ENCODE data around the gene UTF1. TPM values are rescaled to one million over a fixed set of nuclear protein-coding genes. Genes with fewer than 3 reads are reported as not detected.

UTF1 gene
- total RNA-seq, 2 experiments from 2014 or later = not detected

DNA sequence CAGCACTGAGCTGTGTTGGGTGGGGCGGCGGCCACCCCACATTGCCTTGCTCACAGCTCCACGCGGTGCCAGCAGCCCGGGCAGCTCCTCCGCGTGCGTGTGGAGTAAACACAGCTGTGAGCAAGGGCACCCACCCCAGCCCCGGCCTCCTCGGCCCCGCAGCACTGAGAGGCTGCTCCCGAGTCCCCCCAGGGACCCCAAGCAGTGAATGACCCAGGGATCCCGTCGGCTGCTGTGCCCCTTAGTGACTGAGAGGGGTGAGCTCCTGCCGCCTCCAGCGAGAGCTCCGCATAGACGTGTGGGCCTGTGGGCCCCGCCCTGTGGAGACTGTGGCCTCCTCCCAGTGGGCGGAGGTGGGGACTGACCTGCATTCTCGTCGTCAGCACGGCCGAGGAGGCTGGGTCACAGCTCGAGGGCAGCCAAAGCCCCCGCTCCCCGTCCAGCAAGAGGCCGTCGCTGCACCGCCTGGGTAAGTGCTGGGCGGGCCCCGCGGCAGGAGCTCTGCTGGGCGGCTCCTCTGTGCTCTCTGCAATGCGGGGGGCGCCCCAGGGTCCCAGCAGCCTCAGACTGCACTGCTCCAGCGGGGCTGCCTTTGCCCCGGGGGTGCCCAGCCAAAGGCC, 29.9 kb upstream of the UTF1 start:
- CTCF ChIA-PET = interaction anchor here (0.6 kb wide), 1 partner anchor 29 kb away, joined by 3 read pairs; no protein-coding TSS in a partner anchor
- no peak overlapping the region for H3K4me3 Mint-ChIP-seq
- POLR2A ChIA-PET = no interaction called here

DNA sequence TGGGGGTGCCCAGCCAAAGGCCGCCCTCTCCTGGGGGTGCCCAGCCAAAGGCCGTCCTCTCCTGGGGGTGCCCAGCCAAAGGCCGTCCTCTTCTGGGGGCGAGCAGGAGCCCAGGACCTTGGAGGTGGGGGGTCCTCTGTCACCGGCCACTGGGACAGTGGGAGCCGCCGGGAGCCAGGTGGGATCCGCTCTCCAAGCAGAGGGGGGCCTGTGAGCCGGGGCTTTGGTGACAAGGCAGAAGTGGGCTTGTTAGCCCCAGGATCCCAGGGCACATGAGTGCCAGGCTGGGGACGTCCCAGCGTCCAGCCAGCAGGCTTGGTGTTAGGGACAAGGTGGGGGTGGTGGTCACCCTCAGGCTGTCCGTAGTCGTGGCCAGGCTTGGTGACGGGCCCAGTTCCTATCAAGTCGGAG, 29.4 kb upstream of the UTF1 start:
- no peak overlapping the region for H3K4me3 Mint-ChIP-seq
- no peaks in the 10 kb centered on the region for H3K27me3 Mint-ChIP-seq
- no peaks in the 10 kb centered on the region for H3K36me3 Mint-ChIP-seq (ENCODE audit: low read depth)
- DNase-seq = no peak
- ChIA-PET CTCF (interaction anchor here (0.6 kb wide), 1 partner anchor 29 kb away, joined by 3 read pairs; no protein-coding TSS in a partner anchor), POLR2A (no interaction called here)
- no peaks in the 10 kb centered on the region for H3K4me1 Mint-ChIP-seq
- H3K9me3 Mint-ChIP-seq = no peaks in the 10 kb centered on the region
- H3K27ac Mint-ChIP-seq = no peak overlapping the region

More for the DNA sequence above, 29.9 kb upstream of the UTF1 start:
- Mint-ChIP-seq H3K9me3 (no peaks in the 10 kb centered on the region), H3K27ac (no peak overlapping the region), H3K36me3 (ENCODE audit: low read depth) (no peaks in the 10 kb centered on the region), H3K27me3 (no peaks in the 10 kb centered on the region), H3K4me1 (no peaks in the 10 kb centered on the region)
- no peak for DNase-seq

GRCh38 chr10:133201151-133201947, 28.7 kb upstream of the UTF1 start:
- POLR2A ChIA-PET = no interaction called here
- H3K4me3 Mint-ChIP-seq = no peak overlapping the region

DNA sequence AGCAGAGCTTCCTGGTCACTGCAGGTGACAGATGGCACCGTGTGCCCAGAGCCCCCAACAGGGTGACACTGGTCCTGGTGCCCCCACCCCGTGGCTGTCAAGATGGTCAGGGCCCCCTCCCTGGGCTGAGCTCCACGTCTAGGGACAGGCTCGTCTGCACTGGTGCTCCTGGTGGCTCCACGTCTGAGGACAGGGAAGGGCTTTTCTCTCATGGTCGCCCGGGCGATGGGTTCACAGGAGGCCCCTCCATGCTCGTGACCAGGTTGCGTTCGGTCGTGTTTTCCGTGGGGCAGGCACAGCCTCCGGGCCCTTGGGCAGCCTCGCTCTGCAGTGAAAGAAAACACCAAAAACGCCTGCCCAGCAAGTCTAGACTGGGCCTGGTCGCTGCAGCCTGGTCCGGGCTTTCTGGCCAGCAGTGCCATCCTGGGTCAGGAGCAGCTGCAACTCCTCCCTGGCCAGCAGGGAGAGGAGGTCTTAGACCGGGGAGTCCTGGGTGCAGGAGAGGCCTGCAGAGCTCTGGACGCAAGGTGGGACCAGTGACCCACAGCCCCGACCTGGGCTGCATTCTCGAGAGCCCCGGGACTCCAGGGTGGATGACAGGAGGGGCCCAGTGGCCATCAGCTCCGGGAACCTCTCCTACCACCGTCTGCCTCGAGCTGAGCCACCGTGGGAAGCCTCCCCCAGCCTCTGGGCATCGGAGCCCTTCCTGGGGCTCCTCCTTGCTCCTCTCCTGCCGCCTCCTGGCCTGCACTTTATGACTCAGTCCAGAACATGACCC, 27.9 kb upstream of the UTF1 start:
- no peaks in the 10 kb centered on the region for H3K4me1 Mint-ChIP-seq
- no peaks in the 10 kb centered on the region for H3K9me3 Mint-ChIP-seq
- no peak overlapping the region for H3K4me3 Mint-ChIP-seq
- no peaks in the 10 kb centered on the region for H3K27me3 Mint-ChIP-seq
- no peak for DNase-seq
- no peak overlapping the region for H3K27ac Mint-ChIP-seq
- no peaks in the 10 kb centered on the region for H3K36me3 Mint-ChIP-seq (ENCODE audit: low read depth)
- ChIA-PET CTCF (no interaction called here), POLR2A (no interaction called here)

More at GRCh38 chr10:133201151-133201947, 28.7 kb upstream of the UTF1 start:
- Mint-ChIP-seq H3K27me3 (no peaks in the 10 kb centered on the region), H3K9me3 (no peaks in the 10 kb centered on the region), H3K27ac (no peak overlapping the region), H3K36me3 (ENCODE audit: low read depth) (no peaks in the 10 kb centered on the region), H3K4me1 (no peaks in the 10 kb centered on the region)
- DNase-seq = no peak
- CTCF ChIA-PET = no interaction called here

- H3K36me3 Mint-ChIP-seq (ENCODE audit: low read depth) = no peaks in the 10 kb centered on the region
- no peak overlapping the region for H3K4me3 Mint-ChIP-seq
- ChIA-PET CTCF (no interaction called here), POLR2A (no interaction called here)
- no peak for DNase-seq
- no peaks in the 10 kb centered on the region for H3K4me1 Mint-ChIP-seq
- no peaks in the 10 kb centered on the region for H3K27me3 Mint-ChIP-seq
- no peak overlapping the region for H3K27ac Mint-ChIP-seq
- H3K9me3 Mint-ChIP-seq = no peaks in the 10 kb centered on the region
Observed at GRCh38 chr10:133202778-133203651, 27.0 kb upstream of the UTF1 start.

DNA sequence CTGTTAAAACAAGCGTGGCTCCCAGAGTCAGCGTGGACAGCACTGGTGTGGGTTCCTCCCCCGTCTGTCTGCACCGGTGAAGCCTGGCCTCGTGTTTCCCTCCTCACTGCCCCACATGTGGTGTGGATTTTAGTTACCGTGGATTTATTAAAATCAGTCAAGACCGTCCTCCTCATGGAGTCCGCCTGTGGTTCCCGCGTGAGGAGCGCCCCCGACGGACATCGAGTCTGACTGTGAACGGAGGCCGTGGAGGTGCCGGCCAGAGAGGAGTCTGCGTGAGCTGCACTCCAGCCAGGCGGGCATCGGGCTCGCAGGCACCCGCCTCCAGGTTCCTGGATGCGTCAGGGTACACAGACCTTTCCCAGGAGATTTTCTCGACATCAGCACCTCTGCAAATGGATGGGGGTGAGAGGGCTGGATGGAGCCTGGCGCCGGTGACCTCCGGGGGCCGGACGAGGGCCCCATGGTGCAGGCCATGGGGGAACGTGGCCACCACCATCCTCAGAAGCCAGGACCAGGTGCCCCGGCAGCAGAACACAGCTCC, 26.3 kb upstream of the UTF1 start:
- POLR2A ChIA-PET = no interaction called here
- H3K4me3 Mint-ChIP-seq = no peak overlapping the region
- no peak overlapping the region for H3K27ac Mint-ChIP-seq
- H3K4me1 Mint-ChIP-seq = no peaks in the 10 kb centered on the region
- H3K27me3 Mint-ChIP-seq = no peaks in the 10 kb centered on the region
- CTCF ChIA-PET = no interaction called here
- no peak for DNase-seq
- H3K9me3 Mint-ChIP-seq = no peaks in the 10 kb centered on the region
- H3K36me3 Mint-ChIP-seq (ENCODE audit: low read depth) = no peaks in the 10 kb centered on the region

DNA sequence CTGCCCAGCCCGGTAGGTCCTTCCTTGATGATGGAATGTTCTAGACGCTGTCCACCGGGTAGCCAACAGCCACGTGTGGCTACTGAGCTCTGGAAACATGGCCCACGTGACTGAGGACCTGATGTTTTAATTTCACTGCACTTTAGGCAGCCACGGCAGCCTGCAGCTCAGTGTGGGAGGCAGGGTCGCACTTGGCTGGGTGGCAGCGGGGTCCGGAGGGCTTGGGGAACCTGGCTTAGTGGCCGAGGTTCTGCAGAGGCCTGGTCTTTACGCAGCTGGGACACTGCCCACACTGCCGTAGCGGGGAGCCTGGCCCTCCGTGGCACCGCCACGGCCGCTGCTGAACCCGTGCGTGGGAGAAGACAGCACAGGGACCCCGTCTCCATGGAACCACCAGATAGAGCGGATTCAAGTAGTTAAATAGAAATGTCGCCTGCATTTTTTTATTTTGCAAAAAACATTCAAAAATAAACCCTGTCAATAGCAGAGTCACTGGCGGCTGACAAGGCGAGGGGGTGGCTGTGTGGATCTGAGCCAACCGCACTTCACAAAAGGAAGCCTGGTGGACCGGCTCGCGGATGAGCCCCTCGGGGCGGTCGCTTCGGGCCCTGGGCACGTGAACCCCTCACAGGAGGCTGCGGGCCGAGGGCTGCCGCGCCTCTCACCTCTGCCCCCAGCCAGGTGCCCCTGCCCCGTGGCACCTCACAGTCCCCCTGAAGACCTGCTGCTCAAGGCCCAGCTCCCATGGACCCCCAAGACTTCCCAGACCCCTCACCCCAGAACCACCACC, 25.6 kb upstream of the UTF1 start:
- CTCF ChIA-PET = no interaction called here
- H3K27me3 Mint-ChIP-seq = no peaks in the 10 kb centered on the region
- no peak overlapping the region for H3K27ac Mint-ChIP-seq

DNA sequence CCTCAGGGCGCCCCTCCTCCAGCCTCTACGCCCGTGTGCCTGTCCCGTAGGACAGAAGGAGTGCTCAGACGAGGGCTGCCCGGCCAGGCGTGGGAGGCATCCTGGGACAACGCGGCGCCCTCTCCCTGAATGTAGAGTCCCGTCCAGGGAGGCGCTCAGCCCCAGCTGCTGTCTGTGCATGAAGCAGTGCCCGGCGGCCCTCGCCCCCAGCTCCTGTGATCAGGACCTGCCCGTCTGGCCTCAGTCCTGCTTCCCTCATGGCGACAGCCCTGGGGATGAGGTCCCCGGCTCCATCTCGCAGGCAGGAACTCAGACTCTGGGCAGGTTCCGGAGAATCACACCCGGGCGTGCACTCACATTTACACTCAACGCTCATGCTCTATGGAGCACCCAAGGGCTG, 24.9 kb upstream of the UTF1 start:
- no peak for DNase-seq
- ChIA-PET CTCF (no interaction called here), POLR2A (no interaction called here)
- no peak overlapping the region for H3K27ac Mint-ChIP-seq
- no peaks in the 10 kb centered on the region for H3K36me3 Mint-ChIP-seq (ENCODE audit: low read depth)
- H3K9me3 Mint-ChIP-seq = no peaks in the 10 kb centered on the region
- H3K4me3 Mint-ChIP-seq = no peak overlapping the region
- no peaks in the 10 kb centered on the region for H3K4me1 Mint-ChIP-seq
- no peaks in the 10 kb centered on the region for H3K27me3 Mint-ChIP-seq

More for the DNA sequence above, 25.6 kb upstream of the UTF1 start:
- no peaks in the 10 kb centered on the region for H3K4me1 Mint-ChIP-seq
- POLR2A ChIA-PET = no interaction called here
- H3K36me3 Mint-ChIP-seq (ENCODE audit: low read depth) = no peaks in the 10 kb centered on the region
- H3K4me3 Mint-ChIP-seq = no peak overlapping the region
- DNase-seq = no peak
- no peaks in the 10 kb centered on the region for H3K9me3 Mint-ChIP-seq

DNA sequence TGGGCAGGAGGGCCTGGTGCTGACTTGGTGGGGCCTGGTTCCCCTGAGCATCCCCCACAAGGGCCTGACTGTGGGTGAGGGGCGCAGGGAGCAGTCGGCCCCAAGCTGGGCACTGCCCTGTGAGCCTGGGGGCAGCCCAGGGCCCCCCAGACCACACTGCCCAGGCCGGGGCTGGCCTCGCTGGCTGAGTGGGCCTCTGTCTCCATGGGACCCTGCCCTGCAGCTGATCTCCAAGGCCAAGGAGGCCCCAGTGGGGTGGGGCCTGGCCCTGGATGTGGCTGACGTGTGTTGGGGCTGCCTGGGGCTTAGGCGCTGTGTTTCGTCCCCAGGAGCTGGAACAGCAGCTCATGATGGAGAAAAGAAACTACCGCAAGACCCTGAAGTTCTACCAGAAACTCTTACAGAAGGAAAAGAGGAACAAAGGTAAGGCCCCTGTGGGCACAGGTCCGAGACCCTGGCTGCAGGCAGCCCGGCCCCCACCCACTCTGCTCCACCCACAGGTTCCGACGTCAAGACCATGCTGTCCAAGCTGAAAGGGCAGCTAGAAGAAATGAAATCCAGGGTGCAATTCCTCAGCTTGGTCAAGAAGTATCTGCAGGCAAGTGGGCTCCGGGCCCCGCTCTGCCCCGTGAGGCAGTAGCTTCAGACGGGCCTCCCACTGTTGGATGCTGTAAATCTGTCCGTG, 23.5 kb upstream of the UTF1 start:
- peaks cover 4% of the 10 kb centered on the region for H3K4me1 Mint-ChIP-seq
- POLR2A ChIA-PET = no interaction called here
- H3K36me3 Mint-ChIP-seq (ENCODE audit: low read depth) = no peaks in the 10 kb centered on the region

GRCh38 chr10:133207041-133207600, 22.9 kb upstream of the UTF1 start:
- DNase-seq = no peak
- Mint-ChIP-seq H3K27me3 (no peaks in the 10 kb centered on the region), H3K9me3 (no peaks in the 10 kb centered on the region), H3K4me1 (peaks cover 4% of the 10 kb centered on the region), H3K4me3 (no peak overlapping the region), H3K36me3 (ENCODE audit: low read depth) (no peaks in the 10 kb centered on the region), H3K27ac (no peak overlapping the region)
- ChIA-PET CTCF (no interaction called here), POLR2A (no interaction called here)

More for the DNA sequence above, 23.5 kb upstream of the UTF1 start:
- no peak overlapping the region for H3K27ac Mint-ChIP-seq
- DNase-seq = no peak
- CTCF ChIA-PET = no interaction called here
- H3K27me3 Mint-ChIP-seq = no peaks in the 10 kb centered on the region
- no peak overlapping the region for H3K4me3 Mint-ChIP-seq
- H3K9me3 Mint-ChIP-seq = no peaks in the 10 kb centered on the region

DNA sequence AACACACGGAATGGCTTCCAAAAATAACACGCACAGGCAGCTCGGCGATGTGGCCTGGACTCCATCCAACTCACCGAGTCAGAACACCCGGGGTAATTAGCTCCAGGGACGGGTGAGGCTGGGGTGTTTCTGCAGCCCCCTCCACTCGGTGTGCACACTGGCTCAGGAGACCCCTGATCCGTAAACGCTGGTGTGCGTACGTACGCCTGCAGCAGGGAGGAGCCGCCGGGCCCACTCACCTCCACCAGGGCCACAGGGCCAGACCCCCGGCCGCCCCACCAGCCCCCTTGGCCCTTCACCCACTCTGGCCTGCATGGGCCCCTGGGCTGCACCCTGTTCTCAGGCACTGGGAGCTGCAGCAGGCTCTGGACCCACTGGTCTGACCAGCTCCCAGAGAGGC, 22.4 kb upstream of the UTF1 start:
- Mint-ChIP-seq H3K27me3 (no peaks in the 10 kb centered on the region), H3K36me3 (ENCODE audit: low read depth) (no peaks in the 10 kb centered on the region), H3K4me3 (no peak overlapping the region), H3K27ac (no peak overlapping the region), H3K9me3 (no peaks in the 10 kb centered on the region), H3K4me1 (peaks cover 4% of the 10 kb centered on the region)
- ChIA-PET CTCF (no interaction called here), POLR2A (no interaction called here)
- no peak for DNase-seq

Data from activated CD4-positive, alpha-beta T cell treated with anti-CD3 and anti-CD28 coated beads, Interleukin-2, amount 10 ng/mL, durations not matched to agents 7 days and 5 days (primary cell).